HG02798 (cell line): ENCODE data around the gene DNAJC16.
"Not testable (repeated sequence)": the region's sequence is repeated elsewhere in the genome, so short reads cannot be mapped to it uniquely, and the experiment has no call there.

Source experiments
- ATAC-seq: cut with Tn5 transposase; IDR thresholded peaks from one replicate; pipeline ENCODE4 v1.9.1; 2021; ENCODE audit warnings: mild to moderate bottlenecking; ENCODE audit not compliant: unreplicated experiment, poor library complexity

DNAJC16 gene

DNA sequence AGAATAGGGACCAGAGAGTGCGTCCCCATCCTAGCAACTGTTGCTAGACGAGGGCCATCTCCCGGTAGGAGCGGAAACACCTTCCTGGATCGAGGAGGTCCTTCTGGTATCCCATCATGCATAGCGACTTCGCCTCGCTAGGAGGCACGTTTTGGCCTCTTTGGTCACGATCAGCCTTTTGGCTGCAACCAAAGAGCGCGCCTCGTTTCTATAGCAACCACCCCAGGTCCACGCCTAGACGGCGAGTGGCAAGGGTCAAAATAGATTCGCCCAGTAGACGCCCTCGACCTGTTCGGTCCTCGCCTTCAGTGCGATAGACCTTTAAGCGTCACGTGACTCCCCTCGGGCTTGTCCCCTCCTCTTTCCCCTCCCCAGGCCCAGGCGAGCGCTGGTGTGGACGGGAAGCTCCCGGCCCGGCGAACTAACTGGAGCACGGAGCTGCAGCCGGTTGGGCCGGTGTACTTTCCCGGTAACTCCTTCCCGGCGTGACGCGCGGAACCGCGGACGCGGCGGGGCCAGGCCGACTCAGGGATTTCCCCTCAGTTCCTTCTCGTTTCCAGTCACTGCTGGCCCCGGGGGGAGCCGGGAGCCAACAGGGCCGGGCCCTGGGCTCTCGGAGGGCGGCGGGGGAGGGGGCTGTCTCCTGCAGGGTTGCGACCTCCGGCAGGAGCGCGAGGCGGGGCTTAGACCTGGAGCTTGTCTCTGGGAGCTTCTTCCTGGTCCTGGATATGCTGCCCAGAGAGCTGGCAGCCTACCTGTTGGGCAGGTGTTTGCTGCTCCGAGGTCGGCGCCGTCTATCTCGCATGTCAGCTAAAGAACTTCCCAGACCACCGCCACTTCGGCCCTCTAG, at the start of gene DNAJC16:
Gene DNAJC16 (plus strand): TSS at position 359 of the 850 bp plus-strand sequence. CDS start 2,258 bp downstream, outside the sequence.
- ATAC-seq: peak; percentile 66

DNA sequence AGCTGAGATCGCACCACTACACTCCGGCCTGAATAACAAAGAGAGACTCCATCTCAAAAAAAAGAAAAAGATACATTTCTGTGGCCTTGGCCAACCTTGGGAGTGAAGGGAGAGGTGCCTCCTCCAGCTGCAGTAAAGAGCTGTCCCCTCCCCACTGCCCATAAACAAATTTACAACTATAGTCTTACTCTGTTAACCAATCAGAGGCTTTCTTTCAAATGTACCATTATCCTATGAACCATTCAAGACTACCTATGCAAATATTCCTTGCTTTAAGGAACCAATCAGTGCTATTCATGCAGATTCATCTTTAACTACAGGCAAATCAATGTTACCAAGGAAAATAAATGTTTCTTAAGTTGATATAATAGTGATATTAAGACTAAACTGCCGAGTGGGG, 49.7 kb upstream of the DNAJC16 start:
- no peak for ATAC-seq

DNA sequence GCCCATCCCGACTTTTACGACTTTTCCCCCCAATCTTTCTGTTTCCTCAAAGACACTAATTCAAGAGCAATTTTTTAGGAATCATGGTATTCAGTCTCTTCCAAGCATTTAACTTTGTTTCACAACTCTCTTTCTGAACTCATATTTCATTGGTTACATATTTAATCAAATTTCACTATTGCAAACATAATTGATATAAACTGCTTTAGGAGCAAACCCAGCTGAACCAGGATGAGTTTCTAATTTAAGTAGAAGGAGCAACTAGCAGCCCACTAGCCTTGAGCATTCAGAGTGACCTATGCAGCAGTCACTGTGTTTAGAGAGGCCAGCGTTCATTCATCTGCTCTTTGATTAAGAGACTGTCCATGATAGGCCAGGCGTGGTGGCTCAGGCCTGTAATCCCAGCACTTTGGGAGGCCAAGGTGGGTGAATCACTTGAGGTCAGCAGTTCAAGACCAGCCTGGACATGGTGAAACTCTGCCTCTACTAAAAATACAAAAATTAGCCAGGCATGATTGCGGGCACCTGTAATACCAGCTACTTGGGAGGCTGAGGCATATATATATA, 48.9 kb upstream of the DNAJC16 start:
- ATAC-seq: no peak

DNA sequence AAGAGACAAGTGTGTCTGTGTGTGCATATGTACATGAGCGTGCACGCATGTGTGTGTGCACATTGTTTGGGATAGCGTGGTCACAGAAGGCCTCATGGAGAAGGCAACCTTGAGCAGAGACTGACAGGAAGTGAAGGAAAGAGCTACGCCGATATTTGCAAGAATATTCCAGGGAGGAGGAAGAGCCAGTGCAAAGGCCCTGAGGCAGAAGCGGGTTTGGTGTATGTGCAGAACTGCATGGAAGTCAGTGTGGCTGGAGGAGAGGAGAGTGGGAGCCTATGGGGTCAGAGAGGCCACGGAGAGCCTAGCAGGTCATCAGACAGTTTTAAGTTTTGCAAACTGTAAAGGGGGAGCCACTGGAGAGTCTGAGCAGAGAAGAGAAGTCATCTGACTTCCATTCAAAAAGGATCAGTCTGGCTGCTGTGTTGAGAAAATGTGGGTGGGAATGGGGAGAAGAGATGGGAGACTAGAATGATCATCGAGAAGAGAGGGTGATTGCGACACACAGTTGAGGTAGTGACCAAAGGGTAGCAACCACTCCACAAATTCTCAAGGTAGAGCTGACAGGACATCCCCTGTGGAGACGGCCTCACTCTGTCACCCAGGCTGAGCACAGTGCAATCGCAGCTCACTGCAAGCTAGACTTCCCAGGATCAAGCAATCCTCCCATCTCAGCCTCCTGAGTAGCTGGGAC, 46.8 kb upstream of the DNAJC16 start:
- no peak for ATAC-seq

DNA sequence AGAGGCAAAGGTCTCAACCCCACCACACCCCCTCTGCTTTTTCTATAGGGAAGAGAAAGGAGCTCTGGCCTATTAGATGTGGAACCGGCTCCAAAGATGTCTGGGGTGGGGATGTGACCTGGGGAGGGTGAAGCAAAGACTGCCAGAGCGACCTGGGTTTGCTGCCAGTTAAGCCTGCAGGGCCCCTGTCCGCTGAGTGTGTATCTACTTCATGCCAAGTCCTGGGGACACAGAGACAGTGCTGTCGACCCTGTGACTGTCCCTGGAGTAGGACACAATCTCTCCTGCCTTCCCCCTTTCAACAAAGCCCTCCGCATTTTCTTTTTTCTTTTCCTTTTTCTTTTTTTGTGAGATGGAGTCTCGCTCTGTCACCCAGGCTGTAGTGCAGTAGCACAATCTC, 44.2 kb upstream of the DNAJC16 start:
- ATAC-seq: not testable (repeated sequence)

DNA sequence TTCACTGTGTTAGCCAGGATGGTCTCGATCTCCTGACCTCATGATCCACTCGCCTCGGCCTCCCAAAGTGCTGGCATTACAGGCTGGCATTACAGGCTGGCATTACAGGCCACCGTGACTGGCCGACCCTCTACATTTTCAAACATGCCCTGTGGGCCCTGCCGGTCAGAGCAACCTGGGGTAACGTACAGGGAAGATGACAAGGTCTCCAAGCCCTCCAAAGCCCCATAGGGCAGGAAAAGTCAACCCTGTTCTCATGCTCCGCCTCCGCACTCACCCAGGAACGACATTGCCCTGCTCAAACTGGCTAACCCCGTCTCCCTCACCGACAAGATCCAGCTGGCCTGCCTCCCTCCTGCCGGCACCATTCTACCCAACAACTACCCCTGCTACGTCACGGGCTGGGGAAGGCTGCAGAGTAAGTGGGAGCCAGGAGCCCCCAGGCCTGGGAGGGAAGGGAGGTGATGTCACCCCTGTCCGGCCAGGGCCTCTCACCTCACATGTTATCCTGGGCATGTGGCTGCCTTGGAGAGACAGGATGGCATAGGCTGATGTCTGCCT, 43.6 kb upstream of the DNAJC16 start:
- not testable (repeated sequence) for ATAC-seq

DNA sequence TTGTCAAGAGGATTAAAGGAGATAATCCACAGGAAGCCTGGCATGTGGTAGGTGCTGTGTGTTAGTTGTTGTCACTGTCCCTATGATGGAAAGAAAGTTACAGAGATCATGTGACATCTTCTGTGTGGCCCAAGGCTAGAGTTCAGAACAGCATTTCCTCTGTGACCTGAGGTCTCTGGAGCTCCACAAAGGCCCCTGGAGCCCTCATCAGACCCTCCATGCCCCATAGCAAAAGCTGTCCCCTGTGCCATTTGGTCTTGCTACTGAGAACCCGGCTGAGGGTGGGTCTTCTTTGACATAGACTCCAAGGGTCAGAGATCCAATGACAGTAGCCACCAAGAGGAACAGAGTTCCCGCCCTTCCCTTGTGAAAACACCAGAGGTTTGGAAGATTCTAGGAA, 42.7 kb upstream of the DNAJC16 start:
- no peak for ATAC-seq

DNA sequence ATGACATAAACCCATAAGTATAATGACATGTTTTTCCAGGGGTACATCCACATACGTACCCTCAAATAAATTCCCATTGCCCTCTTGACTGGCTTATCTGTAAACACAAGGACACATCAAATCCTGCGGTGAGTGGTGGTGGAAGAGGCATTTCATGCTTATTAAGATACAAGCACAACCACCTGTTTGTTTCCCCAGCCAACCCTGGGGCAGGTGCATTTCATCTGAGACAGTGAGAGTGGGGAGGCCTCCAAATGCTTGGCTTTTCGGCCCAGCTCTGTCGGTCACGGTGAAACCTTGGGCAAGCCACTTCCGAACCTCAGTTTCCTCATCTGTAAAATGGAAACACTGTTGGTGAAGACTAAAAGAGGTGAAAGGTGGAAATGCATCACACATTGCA, 42.2 kb upstream of the DNAJC16 start:
- ATAC-seq: not testable (repeated sequence)

DNA sequence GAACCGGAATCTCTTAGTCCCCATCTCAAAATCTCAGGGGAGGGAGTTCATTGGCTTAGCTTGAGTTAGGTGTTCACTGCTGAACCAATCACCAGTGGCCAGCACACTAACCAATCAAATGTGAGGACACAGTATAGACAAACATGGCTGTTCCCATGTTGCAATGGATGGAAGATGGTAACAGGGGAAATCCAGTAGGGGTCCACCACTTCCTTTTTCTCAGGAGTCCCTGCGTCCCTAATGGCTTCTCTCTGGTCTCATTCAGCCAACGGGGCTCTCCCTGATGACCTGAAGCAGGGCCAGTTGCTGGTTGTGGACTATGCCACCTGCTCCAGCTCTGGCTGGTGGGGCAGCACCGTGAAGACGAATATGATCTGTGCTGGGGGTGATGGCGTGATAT, 41.0 kb upstream of the DNAJC16 start:
- ATAC-seq: no peak

DNA sequence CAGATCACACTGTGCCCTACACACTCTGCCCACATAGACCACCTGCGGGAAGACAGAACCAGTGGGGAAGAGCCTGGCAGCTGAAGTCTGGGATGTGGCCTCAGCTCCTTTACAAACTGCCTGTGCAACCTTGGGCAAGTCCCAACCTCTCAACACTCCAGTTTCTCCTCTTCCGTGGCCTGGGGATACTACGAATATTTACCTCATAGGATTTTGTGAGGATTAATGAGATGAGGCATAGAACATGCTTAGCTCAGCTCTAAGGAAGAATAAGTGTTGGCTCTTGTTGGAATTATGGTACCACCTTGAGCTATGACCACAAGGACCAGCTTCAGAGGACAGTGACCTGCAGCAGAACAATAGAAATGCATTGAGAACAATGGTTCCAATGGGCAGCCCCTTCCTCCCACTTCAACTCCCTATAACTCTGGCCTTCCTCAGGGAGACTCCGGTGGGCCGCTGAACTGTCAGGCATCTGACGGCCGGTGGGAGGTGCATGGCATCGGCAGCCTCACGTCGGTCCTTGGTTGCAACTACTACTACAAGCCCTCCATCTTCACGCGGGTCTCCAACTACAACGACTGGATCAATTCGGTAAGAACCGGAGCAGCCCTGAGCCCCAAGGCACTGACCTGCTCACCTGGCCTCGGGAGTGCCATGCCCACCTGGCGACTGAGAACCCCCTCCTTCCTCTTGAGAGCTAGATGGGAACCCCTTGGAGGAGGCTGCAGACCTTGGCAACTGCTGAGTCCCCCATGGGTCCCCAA, 39.6 kb upstream of the DNAJC16 start:
- ATAC-seq: not testable (repeated sequence)

DNA sequence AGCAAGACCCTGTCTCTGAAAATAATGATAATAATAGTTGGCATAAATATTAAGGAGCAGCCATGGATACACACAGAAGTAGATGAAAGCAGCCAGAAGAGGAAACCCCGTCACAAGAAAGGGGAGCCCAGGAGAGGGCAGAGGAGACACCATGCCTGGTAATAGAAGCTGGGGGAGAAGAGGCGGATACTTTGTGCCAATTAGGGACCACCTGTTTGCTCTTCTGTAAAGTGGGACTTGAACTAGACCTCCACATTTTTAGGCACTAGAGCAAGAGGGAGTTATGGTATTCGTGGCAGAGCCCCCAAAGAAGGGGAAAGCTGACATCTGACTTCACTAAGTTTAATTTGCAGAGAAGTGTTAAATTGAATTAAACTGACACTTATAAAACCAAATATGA, 38.3 kb upstream of the DNAJC16 start:
- no peak for ATAC-seq

DNA sequence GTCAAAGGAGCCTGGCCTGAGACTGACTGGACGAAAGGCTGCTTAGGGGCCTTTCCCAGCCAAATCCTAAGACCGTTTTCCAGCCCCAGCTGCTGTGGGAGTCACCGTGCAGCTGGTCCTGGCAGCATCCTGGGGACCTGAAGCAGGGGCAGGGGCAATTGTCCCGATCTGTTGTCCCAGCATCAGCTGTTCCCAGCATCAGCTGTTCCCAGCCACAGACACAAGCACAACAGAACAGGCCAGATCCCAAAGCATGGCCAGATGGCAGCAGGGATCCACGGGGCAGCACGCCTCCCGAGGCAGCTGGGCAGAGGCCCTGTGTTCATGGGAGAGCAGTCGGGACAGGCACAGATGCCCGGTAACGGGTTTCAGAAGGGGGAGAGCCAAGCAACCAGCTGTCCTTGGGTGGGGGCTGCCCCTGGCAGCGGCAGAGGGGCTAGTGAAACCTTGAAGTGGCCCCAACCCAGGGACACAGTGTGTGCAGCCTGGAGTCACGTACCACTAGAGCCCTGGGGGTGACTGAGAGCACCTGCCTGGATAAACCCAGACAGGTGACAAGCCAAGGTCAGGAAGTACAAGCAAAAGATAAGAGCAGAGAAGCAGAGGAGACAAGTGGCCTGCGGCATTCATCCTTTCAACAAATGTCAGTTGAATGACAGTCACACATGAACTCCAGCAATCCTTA, 37.5 kb upstream of the DNAJC16 start:
- ATAC-seq: no peak

DNA sequence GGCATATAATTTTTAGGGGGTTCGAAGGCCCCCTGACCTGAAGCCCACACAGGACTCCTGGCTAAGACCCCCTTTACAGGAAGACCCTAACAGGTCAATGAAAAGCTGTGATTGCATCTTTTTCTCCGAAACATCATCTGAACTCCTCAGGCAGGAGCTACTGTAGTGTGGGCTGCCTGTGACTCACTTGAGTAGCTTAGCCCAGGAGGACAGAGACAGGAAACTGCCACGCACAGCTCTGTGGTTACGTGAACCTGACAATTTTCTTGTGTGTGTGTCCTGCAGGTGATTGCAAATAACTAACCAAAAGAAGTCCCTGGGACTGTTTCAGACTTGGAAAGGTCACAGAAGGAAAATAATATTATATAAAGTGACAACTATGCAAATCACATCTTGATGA, 35.6 kb upstream of the DNAJC16 start:
- ATAC-seq: not testable (repeated sequence)

DNA sequence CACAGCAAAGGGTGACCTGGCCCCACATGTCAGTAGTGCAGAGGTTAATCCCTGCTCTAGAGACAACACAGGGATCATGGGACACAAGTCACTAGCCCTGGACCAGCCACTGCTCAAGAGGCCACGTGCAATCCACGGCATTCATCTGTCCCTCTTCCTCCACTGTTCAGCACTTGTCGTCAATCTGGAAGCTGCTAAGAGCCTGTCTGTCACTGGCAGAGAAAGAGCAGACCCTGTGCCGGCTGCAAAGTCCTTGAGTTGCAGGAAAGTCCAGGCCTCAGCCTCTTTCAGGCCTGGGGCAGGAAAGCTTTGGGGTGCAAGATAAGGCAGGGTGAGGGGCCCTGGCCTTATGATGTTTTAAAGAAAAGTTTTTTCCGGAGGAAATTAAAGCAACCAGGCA, 34.1 kb upstream of the DNAJC16 start:
- no peak for ATAC-seq

DNA sequence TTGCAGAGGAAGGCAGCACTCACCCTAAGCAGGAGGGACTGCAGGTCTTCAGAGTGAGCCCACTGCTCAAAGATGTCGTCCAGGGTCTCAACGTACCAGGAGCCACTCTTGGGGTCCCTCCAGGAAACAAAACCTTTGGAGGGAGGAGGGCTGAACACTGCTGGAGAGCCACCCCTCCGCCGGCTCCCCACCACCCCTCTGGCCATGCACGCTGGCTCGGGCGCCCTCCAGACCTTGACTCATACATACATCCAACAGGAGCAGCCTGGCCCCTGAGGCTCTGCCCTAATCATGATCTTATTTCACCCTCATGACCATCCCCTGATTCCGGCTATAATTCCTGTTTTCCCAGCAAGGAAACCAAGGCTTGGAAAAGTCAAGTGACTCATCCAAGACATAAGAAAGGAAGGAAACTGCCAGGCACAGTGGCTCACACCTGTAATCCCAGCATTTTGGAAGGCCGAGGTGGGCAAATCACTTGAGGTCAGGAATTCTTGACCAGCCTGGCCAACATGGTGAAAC, 32.7 kb upstream of the DNAJC16 start:
- no peak for ATAC-seq

DNA sequence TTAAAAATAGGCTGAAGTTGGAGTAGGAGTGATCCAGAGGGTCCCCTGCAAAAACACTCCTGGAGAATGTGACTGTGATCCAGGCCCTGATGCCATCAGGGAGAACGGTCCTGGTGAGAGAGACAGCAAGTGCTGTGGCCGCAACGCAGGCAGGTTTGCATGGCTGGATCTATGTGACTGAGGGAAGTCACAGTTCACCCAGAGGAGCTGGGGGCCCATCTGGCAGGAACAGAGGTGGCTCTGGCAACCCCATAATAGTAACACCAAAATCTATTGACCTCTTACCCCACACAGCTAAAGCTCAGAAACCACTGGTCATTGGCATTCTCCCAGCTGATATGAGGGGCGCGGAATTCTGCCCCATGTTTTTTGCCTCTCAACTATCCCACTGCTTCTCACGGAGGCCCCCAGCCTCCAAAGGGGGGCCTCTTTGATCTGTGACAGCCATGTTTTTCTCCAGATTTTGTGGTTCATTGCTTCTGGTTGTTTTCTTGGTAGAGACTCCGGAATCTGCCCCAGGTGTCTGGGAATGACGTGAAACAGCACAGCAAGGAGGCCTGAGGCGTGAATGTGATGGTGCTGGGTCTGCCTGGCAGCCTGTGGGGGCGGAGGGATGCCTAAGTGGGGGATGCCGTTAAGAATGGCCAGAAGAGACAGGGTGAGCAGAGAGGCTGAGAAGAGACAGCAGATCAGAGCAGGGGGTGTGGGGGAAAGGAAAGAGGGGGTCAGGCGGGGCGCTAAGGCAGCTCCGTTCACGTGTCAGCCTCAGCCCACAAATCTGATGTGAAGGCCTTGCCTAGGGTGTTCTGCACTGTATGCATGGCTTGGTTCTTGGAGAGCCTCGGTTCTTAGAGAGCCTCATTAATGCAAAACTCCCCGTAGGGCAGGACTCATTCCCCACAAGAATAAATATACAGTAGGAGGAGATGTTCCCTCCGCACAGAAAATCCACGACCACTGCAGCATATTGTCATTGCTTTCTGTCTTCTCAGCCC, 26.2 kb upstream of the DNAJC16 start:
- no peak for ATAC-seq

DNA sequence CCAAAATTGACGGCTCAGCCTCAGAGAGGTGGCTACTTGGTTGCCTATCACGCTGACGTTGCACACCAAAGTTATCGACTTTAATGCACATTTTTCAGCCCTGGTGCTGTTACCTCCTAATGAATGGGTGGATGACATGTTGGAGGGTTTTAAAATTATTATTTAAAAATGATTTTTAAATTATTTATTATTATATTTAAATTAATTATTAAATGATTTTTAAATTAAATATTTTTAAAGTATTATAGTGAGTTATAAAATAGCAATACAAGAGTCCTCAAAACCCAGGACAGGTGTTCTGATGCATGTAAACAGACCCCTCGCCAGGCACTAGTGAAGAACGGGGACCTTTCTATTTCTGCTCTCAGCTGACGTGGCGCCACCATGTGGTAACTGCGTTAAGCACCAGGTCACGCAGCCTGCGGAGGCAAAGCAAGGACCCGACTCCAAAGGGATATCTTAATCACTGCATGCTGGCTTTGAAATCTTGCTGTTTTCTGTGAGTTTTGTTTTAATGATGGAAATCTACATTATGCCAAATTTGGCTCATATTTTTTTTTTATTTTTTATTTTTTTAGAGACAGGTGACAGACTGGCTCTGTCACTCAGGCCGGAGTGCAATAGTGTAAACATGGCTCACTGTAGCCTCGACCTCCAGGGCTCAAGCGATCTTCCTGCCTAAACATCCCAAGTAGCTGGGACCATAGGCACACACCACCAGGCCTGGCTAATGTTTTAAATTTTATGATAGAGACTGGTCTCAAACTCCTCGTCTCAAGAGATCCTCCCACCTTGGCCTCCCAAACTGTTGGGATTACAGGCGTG, 25.2 kb upstream of the DNAJC16 start:
- no peak for ATAC-seq
